Measurements from ENCODE around the gene SPACA5. TPM values are rescaled to one million over a fixed set of nuclear protein-coding genes. Genes with fewer than 3 reads are reported as not detected.

Gene SPACA5
- total and polyA plus RNA-seq, 2 donors (not counting 3 experiments of a cell fraction or from before 2014, with no cell fraction given): not detected

DNA sequence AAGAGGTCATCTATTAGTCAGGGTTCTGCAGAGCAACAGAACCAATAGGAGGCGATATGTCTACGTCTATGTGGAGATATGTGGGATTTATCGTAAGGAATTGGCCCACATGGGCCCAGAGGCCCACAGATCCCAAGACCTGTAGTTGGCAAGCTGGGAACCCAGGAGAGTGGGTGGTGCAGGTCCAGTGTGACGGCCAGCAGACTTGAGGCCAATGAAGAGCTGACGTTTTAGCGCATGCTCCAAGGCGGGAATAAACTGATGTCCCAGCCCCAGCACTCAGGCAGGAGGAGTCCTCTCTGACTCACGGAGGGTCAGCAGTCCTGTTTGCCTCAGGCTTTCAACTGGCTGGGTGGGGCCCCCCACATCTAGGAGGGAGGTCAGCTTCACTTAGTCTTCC is 21.3 kb downstream of the SPACA5 start:
- no TSS peak for BruUV-seq (replicated peaks)
- no peak for FAIRE-seq
- no peak overlapping the region for H3K9ac ChIP-seq (replicated peaks; ENCODE audit: extremely low read depth, insufficient read depth, low read length)
- H4K20me1 ChIP-seq (replicated peaks; ENCODE audit: control insufficient read depth, extremely low read depth, insufficient read depth, low read length): no peaks in the 10 kb centered on the region
- ChIA-PET CTCF (interaction anchor here (1.1 to 1.9 kb wide), 5 partner anchors 171 to 531 kb away, joined by 3 to 11 read pairs (median 5); no protein-coding TSS in a partner anchor), POLR2A (no interaction called here)
- H3K27me3 ChIP-seq (ENCODE audit: control insufficient read depth in 2 of 2, insufficient read depth in 2 of 2, low read length in 2 of 2): no peaks in the 10 kb centered on the region
- H3K9me3 ChIP-seq (replicated peaks; ENCODE audit: control insufficient read depth, insufficient read depth, low read length): no peaks in the 10 kb centered on the region
- no peak for DNase-seq (ENCODE audit: low read depth, low spot score)
- H3K9me1 ChIP-seq (replicated peaks; ENCODE audit: control insufficient read depth, extremely low read depth, insufficient read depth, low read length): no peaks in the 10 kb centered on the region
- intact Hi-C loops (cut with micrococcal nuclease) (no loop called here), dilution Hi-C loops (cut with MboI; ENCODE audit: extremely low pct_ligation_motif_present, low sequenced_read_pairs) (no loop called here)
- no peak overlapping the region for H2AFZ ChIP-seq (ENCODE audit: low read depth, low read length)
- no peak for TF ChIP-seq EZH2 (IDR thresholded peaks at IDR 0.05; ENCODE audit: borderline replicate concordance, low read depth, low read length, severe bottlenecking)
- no peak for TF ChIP-seq MYC (IDR thresholded peaks at IDR 0.05; ENCODE audit: low read depth, low read length)
- TF ChIP-seq POLR2AphosphoS5 (IDR thresholded peaks at IDR 0.05; ENCODE audit: insufficient read depth, low read depth, low read length): no peak
- no peak for TF ChIP-seq MAX (IDR thresholded peaks at IDR 0.05; ENCODE audit: insufficient read depth, insufficient read length)
- no peak for TF ChIP-seq GATA2 (IDR thresholded peaks at IDR 0.05; ENCODE audit: insufficient read depth, insufficient read length, low read depth, low read length)
- no peak for TF ChIP-seq FOS (IDR thresholded peaks at IDR 0.05; ENCODE audit: borderline replicate concordance, insufficient read depth, low read length)
- TF ChIP-seq POLR2A (IDR thresholded peaks at IDR 0.05; ENCODE audit: low read depth, low read length): no peak
- no peak for TF ChIP-seq JUN (IDR thresholded peaks at IDR 0.05; ENCODE audit: borderline replicate concordance, insufficient read depth, insufficient read length, low read depth)
- no peak for TF ChIP-seq CTCF (IDR thresholded peaks at IDR 0.05; ENCODE audit: extremely low read depth in 1 of 2, insufficient read depth in 1 of 2, low read depth in 1 of 2, low read length in 2 of 2)
- no peak overlapping the region for H3K4me2 ChIP-seq (ENCODE audit: insufficient read depth, low read length)
- no peaks in the 10 kb centered on the region for H3K4me1 ChIP-seq (ENCODE audit: control insufficient read depth, extremely low read depth, insufficient read depth, low read length)
- H3K4me3 ChIP-seq (replicated peaks in 1 of 3; ENCODE audit: insufficient read depth in 1 of 3, low read depth in 1 of 3, low read length in 3 of 3): no peak overlapping the region
- H3K79me2 ChIP-seq (ENCODE audit: control insufficient read depth, insufficient read depth, low read length): no peaks in the 10 kb centered on the region
- no peak overlapping the region for H3K27ac ChIP-seq (ENCODE audit: insufficient read depth, low read depth, low read length)
- no peaks in the 10 kb centered on the region for H3K36me3 ChIP-seq (ENCODE audit: control insufficient read depth in 2 of 2, extremely low read depth in 1 of 2, insufficient read depth in 2 of 2, low read length in 2 of 2)
